GM10266 (cell line): ENCODE data around the gene MEGF8.

Experiments used
- DNase-seq: peaks from one replicate; pipeline ENCODE4 v3.0.0; 2012; ENCODE audit errors: extremely low spot score
- TF ChIP-seq, protein P1 (sequence below): IDR thresholded peaks from 2 replicates; pipeline ENCODE4 v1.5.1; 2012; ENCODE audit warnings: mild to moderate bottlenecking, low read depth; ENCODE audit not compliant: control insufficient read depth, insufficient read depth; ENCODE audit errors: missing control alignments

Gene MEGF8

DNA sequence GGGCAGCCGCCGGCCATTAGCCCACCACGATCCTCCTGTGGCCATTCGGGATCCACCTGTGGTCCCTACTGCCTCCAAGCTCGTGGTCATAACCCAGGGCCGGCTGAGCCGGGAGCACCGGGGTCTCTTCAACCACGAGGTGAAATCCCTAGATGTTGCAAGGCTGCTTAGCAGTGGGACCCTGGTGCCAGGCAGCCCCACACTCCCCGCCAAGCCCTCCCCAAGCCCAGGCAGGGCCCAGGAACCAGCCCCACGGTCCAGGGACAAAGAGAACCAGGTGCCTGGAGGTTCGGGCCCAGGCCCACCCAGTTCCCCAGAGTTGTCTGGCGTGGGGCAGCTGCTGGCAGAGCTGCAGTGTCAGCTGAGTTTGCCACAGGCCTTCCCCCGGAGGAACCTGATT is 15.7 kb upstream of the MEGF8 start:
- TF ChIP-seq, protein P1, sequence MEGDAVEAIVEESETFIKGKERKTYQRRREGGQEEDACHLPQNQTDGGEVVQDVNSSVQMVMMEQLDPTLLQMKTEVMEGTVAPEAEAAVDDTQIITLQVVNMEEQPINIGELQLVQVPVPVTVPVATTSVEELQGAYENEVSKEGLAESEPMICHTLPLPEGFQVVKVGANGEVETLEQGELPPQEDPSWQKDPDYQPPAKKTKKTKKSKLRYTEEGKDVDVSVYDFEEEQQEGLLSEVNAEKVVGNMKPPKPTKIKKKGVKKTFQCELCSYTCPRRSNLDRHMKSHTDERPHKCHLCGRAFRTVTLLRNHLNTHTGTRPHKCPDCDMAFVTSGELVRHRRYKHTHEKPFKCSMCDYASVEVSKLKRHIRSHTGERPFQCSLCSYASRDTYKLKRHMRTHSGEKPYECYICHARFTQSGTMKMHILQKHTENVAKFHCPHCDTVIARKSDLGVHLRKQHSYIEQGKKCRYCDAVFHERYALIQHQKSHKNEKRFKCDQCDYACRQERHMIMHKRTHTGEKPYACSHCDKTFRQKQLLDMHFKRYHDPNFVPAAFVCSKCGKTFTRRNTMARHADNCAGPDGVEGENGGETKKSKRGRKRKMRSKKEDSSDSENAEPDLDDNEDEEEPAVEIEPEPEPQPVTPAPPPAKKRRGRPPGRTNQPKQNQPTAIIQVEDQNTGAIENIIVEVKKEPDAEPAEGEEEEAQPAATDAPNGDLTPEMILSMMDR: no peak
- no peak for DNase-seq

DNA sequence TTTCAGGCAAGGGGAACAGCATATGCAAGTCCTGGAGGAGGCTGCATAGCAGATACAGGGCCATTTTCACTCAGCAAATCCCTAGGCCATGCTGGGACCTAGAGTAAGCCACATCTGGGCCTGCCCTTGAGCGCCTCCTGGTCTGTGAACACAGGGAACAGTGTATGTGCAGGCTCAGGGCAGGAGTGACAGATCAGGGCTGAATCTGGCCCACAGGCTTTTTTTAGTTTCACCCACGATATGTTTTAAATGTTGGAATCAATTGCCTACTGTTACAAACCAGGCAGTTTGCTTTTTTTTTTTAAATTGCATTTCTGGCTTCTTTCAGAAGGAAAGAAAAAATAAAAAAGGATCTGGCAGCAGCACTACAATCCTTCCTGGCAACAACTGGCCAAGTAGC is 13.8 kb upstream of the MEGF8 start:
- TF ChIP-seq, protein P1: no peak
- DNase-seq: no peak

GRCh38 chr19:42312370-42312769 is 13.1 kb upstream of the MEGF8 start:
- TF ChIP-seq, protein P1: no peak
- no peak for DNase-seq

- TF ChIP-seq, protein P1: no peak
- peak; percentile 75 for DNase-seq
Observed at GRCh38 chr19:42313096-42313839, 12.2 kb upstream of the MEGF8 start, which contains the start of gene TMEM145. TMEM145 (plus strand) TSS chr19:42313309; CDS start chr19:42313377, 68 bp downstream.

DNA sequence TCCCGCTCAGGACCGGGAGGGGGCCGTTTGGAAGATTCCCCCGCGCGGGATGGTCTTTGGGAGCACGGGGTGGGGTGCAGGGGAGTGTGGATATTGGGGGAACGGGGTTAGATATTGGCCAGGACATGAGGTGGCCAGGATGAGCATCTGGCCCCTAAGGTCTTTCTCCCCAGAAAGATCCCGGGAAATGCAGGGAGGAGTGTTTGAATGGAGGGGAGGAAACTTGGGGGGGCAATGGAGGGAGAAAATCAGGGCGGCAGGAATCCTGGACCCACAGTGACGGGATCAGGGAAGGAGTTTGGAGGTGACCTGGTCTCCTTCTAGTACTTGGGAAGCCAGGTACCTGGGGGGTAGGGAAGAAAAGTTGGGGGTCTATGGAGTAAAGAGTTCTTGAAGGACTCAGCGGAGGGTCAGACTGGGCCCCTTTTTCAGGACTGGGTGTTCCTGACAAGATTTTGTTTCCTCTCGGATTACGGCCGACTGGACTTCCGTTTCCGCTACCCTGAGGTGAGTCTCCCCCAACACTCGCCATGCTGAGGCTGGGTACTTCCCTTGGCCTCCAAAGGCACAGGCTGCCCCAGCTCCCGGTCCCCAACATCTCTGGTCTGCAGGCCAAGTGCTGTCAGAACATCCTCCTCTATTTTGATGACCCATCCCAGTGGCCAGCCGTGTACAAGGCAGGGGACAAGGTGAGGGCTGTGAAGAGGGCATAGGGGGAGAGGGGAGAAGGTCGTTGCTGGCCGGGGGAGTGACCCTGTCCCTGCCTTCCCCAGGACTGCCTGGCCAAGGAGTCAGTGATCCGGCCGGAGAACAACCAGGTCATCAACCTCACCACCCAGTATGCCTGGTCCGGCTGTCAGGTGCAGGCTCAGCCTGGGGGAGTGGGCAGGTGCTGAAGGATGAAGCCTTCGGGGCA is 11.3 kb upstream of the MEGF8 start:
- TF ChIP-seq, protein P1: no peak
- no peak for DNase-seq

DNA sequence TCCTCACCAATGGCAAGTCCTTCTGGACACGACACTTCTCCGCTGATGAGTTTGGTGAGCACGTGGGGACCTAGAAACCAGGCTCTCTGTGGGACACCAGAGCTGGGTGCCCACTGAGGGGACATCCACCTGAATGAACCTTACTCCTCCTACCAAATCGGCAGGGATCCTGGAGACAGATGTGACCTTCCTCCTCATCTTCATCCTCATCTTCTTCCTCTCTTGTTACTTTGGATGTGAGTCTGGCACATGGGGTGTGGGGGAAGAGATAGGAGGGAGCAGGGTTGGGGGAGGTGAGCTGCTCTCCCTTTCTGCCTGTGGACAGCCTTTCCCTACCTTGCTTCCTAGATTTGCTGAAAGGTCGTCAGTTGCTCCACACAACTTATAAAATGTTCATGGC is 10.4 kb upstream of the MEGF8 start:
- no peak for DNase-seq
- TF ChIP-seq, protein P1: no peak
